BLaER1 treated with 17β-estradiol and CSF1 and Interleukin-3, amounts not matched to agents 10 nM and 100 nM (cell line): Measurements from ENCODE around the gene SDR9C7.
"Not testable (repeated sequence)": the region's sequence is repeated elsewhere in the genome, so short reads cannot be mapped to it uniquely, and the experiment has no call there.

Experiments
- H3K27ac ChIP-seq, 11 experiments: shearing (Covaris generic); formaldehyde crosslinking; 2 replicates each; pipeline ENCODE4 v1.8.1; 2022
- H3K27me3 ChIP-seq, 11 experiments: shearing (Covaris generic); formaldehyde crosslinking; 2 replicates each; pipeline ENCODE4 v1.8.1; 2022
- H3K36me3 ChIP-seq, 11 experiments: shearing (Covaris generic); formaldehyde crosslinking; 2 replicates each; pipeline ENCODE4 v1.8.1; 2022
- H3K4me1 ChIP-seq, 10 experiments: shearing (Covaris generic); formaldehyde crosslinking; 2 replicates each; pipeline ENCODE4 v1.8.1; 2022
- H3K4me2 ChIP-seq, 11 experiments: shearing (Covaris generic); formaldehyde crosslinking; 2 replicates each; pipeline ENCODE4 v1.8.1; 2022
- H3K4me3 ChIP-seq, 10 experiments: shearing (Covaris generic); formaldehyde crosslinking; 2 replicates each; pipeline ENCODE4 v1.8.1; 2022
- H3K9ac ChIP-seq, 11 experiments: shearing (Covaris generic); formaldehyde crosslinking; 2 replicates each; pipeline ENCODE4 v1.8.1; 2022
- H3K9me3 ChIP-seq, 11 experiments: shearing (Covaris generic); formaldehyde crosslinking; replicated peaks in 1 of 11; 2 replicates each; pipeline ENCODE4 v1.8.1; 2022
- H4K20me1 ChIP-seq, 11 experiments: shearing (Covaris generic); formaldehyde crosslinking; 2 replicates each; pipeline ENCODE4 v1.8.1; 2022
- Cebpa-rat ChIP-seq, 11 experiments: shearing (Covaris generic); IDR thresholded peaks; 2 replicates each; pipeline ENCODE4 v1.8.1; 2022

Gene SDR9C7

DNA sequence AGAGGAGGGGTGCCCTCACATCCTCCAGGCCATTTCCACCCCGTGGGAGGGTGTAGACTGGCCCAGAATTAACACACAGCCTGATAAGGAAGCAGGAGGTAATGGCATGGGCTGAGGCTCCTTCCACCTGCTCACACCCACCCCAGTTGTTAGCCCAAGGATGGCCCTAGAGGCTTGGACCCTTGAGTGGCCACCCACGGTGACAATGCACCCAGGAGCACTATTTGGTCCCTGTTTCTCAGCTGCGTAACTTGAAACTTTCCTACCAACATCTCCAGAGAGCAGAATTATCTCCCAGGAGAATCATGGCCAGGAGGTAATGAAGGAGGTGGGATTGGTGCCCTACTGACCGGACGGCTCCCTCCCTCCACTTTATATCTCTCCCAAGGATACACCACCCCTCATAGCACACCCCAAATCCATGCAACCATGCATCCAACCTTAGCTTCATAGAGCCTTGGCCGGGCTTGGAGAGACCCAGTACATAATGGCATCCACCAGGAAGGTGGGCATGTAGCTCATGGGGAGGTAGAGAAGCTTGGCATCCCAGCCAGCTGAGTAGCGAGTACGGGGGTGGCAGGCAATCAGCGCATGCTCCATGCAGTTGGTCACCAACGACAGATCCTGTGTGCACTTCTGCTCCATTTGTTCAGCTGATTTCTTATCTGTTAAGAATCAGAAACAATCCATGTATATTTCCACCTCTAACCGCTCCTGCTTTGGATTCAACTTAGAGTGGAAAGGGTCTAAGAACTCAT is 17.6 kb upstream of the SDR9C7 start:
- H3K27ac ChIP-seq: no peak overlapping the region
- no peak for TF ChIP-seq Cebpa-rat (IDR thresholded peaks at IDR 0.05)
- no peak overlapping the region for H3K9ac ChIP-seq
- no peak overlapping the region for H3K4me2 ChIP-seq
- H3K9me3 ChIP-seq: peaks cover 0 to 13% (median 0%) of the 10 kb centered on the region in 11 experiments; a peak in 4 of 22 replicates
- H3K4me3 ChIP-seq: no peak overlapping the region
- H4K20me1 ChIP-seq: no peaks in the 10 kb centered on the region
- H3K27me3 ChIP-seq: no peaks in the 10 kb centered on the region
- H3K4me1 ChIP-seq: peaks cover 0 to 18% (median 0%) of the 10 kb centered on the region in 10 experiments; a peak in 6 of 20 replicates
- no peaks in the 10 kb centered on the region for H3K36me3 ChIP-seq

- H3K9me3 ChIP-seq: peaks cover 0 to 20% (median 4%) of the 10 kb centered on the region in 11 experiments; a peak in 16 of 22 replicates
- no peak overlapping the region for H3K27ac ChIP-seq
These were observed 14.7 kb upstream of the SDR9C7 start for GRCh38 chr12:56948881-56949280.

DNA sequence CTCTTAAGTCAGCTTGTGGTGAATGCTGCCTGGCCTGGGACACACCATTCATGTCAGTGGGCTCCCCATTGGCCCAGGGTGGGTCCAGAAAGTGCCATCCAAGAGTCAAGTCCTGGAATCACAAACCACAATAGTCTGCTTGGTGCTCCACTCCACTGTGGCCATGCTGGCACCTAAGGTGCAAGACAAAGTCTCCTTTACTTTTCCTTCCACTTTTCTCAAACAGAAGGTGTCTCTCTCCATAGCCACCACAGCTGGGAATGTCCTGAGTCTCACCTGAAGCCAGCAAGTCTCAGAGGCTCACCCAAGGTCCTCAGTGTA is 14.2 kb upstream of the SDR9C7 start:
- no peak overlapping the region for H3K4me3 ChIP-seq
- H3K27me3 ChIP-seq: no peaks in the 10 kb centered on the region
- no peak overlapping the region for H3K27ac ChIP-seq
- H3K9me3 ChIP-seq: peaks cover 3 to 25% (median 9%) of the 10 kb centered on the region in 11 experiments; a peak in 21 of 22 replicates
- H3K4me1 ChIP-seq: no peaks in the 10 kb centered on the region
- no peak for TF ChIP-seq Cebpa-rat (IDR thresholded peaks at IDR 0.05)
- H4K20me1 ChIP-seq: no peaks in the 10 kb centered on the region
- no peaks in the 10 kb centered on the region for H3K36me3 ChIP-seq
- H3K9ac ChIP-seq: no peak overlapping the region
- no peak overlapping the region for H3K4me2 ChIP-seq

More at GRCh38 chr12:56948881-56949280, 14.7 kb upstream of the SDR9C7 start:
- Histone ChIP-seq H3K36me3 (no peaks in the 10 kb centered on the region), H3K9ac (no peak overlapping the region), H4K20me1 (no peaks in the 10 kb centered on the region), H3K4me2 (no peak overlapping the region), H3K4me3 (no peak overlapping the region), H3K27me3 (no peaks in the 10 kb centered on the region), H3K4me1 (no peaks in the 10 kb centered on the region)
- no peak for TF ChIP-seq Cebpa-rat (IDR thresholded peaks at IDR 0.05)

DNA sequence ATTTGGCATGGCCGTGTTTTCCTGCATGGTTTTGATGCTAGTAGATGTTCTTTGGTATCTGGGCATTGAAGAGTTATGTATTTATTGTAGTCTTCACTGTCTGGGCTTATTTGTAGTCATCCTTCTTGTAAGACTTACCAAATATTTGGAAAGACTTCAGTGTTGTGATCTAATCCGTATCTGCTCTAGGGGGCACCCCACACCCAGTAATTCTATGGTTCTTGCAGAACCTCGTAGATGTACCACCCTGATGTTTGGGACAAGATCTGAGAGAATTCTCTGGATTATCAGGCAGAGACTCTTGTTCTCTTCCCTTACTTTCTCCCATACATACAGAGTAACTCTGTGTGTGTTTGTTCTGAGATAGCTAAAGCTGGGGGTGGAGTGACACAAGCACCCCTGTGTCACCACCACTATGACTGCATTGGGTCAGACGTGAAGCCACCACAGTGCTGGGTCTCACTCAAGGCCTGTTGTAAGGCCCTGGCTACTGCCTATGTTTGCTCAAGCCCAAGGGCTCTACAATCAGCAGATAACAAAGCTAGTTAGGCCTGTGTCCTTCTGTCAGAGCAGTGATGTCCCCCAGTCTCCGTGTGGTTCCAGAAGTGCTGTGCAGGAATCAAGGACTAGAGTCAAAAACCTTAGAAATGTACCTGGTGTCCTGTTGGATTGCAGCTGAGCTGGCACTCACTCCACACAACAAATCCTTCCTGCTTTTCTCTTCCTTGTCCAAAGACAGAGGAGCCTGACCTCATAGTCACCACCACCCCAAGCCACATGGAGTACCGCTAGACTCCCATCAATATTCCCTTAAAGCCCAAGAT is 13.6 kb upstream of the SDR9C7 start:
- no peak overlapping the region for H3K4me2 ChIP-seq
- H3K9ac ChIP-seq: no peak overlapping the region
- no peaks in the 10 kb centered on the region for H3K36me3 ChIP-seq
- H4K20me1 ChIP-seq: no peaks in the 10 kb centered on the region
- no peak for TF ChIP-seq Cebpa-rat (IDR thresholded peaks at IDR 0.05)
- H3K4me3 ChIP-seq: no peak overlapping the region
- no peaks in the 10 kb centered on the region for H3K27me3 ChIP-seq
- peaks cover 0 to 1% (median 0%) of the 10 kb centered on the region in 10 experiments; a peak in 2 of 20 replicates for H3K4me1 ChIP-seq
- peaks cover 6 to 30% (median 14%) of the 10 kb centered on the region in 11 experiments; a peak in 21 of 22 replicates for H3K9me3 ChIP-seq
- H3K27ac ChIP-seq: no peak overlapping the region

DNA sequence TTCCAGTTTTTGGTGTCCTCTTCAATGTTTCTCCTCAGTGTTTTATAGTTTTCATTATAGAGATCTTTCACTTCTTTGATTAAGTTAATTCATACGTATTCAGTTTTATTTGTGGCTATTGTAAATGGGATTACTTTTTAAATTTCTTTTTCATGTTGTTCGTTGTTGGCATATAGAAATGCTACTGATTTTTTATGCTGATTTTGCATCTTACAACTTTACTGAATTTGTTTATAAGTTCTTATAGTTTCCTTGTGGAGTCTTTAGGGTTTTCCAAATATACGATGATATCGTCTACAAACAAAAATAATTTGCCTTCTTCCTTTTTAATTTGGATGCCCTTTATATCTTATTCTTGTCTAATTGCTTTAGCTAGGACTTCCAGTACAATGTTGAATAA is 9.7 kb upstream of the SDR9C7 start:
- TF ChIP-seq Cebpa-rat (IDR thresholded peaks at IDR 0.05): no peak
- Histone ChIP-seq H3K4me1 (peaks cover 12 to 26% (median 17%) of the 10 kb centered on the region in 10 experiments), H3K27me3 (no peaks in the 10 kb centered on the region), H3K4me3 (no peak overlapping the region), H3K9me3 (peaks cover 6 to 30% (median 14%) of the 10 kb centered on the region in 11 experiments; a peak in 21 of 22 replicates), H3K9ac (no peak overlapping the region), H4K20me1 (no peaks in the 10 kb centered on the region), H3K36me3 (no peaks in the 10 kb centered on the region), H3K27ac (no peak overlapping the region), H3K4me2 (no peak overlapping the region)

DNA sequence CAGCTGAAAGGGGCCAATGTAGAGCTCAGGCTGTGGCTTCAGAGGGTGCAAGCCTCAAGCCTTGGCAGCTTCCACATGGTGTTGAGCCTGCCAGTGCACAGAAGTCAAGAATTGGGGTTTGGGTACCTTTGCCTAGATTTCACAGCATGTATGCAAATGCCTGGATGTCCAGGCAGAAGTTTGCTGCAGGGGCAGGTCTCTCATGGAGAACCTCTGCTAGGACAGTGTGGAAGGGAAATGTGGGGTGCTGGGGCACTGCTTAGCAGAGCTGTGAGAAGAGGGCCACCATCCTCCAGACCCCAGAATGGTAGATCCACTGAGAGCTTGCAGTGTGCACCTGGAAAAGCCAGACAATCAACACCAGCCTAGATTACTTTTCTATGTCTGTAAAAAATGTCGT is 9.2 kb upstream of the SDR9C7 start:
- H3K27ac ChIP-seq, H3K4me3 ChIP-seq, H3K27me3 ChIP-seq, H4K20me1 ChIP-seq, H3K4me2 ChIP-seq, H3K9ac ChIP-seq, H3K36me3 ChIP-seq: not testable (repeated sequence)
- H3K4me1 ChIP-seq: peaks cover 12 to 26% (median 17%) of the 10 kb centered on the region in 10 experiments
- H3K9me3 ChIP-seq: peaks cover 6 to 30% (median 14%) of the 10 kb centered on the region in 11 experiments; a peak in 21 of 22 replicates

- peaks cover 12 to 26% (median 17%) of the 10 kb centered on the region in 10 experiments for H3K4me1 ChIP-seq
These were observed 7.2 kb upstream of the SDR9C7 start for GRCh38 chr12:56941299-56942017.

GRCh38 chr12:56940942-56941298 is 6.7 kb upstream of the SDR9C7 start:
- Histone ChIP-seq H3K9ac (peak overlapping the region in 1 of 11 experiments; percentile 70; a peak in 1 of 22 replicates), H3K9me3 (peaks cover 6 to 17% (median 13%) of the 10 kb centered on the region in 11 experiments; a peak in 21 of 22 replicates), H3K27ac (peak overlapping the region in 6 of 11 experiments; percentile 57 to 81 (median 78); a peak in 8 of 22 replicates), H3K4me1 (peaks cover 12 to 26% (median 17%) of the 10 kb centered on the region in 10 experiments), H3K4me2 (peak overlapping the region; percentile 61 to 89 (median 81); a peak in 18 of 22 replicates)
- not testable (repeated sequence) for H4K20me1 ChIP-seq, H3K4me3 ChIP-seq, H3K36me3 ChIP-seq, H3K27me3 ChIP-seq

More at GRCh38 chr12:56941299-56942017, 7.2 kb upstream of the SDR9C7 start:
- H3K27ac ChIP-seq: peak overlapping the region in 9 of 11 experiments; percentile 57 to 81 (median 72); a peak in 18 of 22 replicates
- no peaks in the 10 kb centered on the region for H4K20me1 ChIP-seq
- no peak for TF ChIP-seq Cebpa-rat (IDR thresholded peaks at IDR 0.05)
- H3K4me2 ChIP-seq: peak overlapping the region; percentile 61 to 89 (median 81)
- H3K4me3 ChIP-seq: peak overlapping the region in 3 of 10 experiments; percentile 1 to 53 (median 25); a peak in 3 of 20 replicates
- no peaks in the 10 kb centered on the region for H3K27me3 ChIP-seq
- peaks cover 6 to 17% (median 14%) of the 10 kb centered on the region in 11 experiments; a peak in 21 of 22 replicates for H3K9me3 ChIP-seq
- H3K36me3 ChIP-seq: no peaks in the 10 kb centered on the region
- H3K9ac ChIP-seq: peak overlapping the region in 9 of 11 experiments; percentile 12 to 70 (median 49); a peak in 16 of 22 replicates
